ENCODE results near the gene PTPRH. TPM values are rescaled to one million over a fixed set of nuclear protein-coding genes. Genes with fewer than 3 reads are reported as not detected.

Gene PTPRH
- total RNA-seq, 4 donors from 2014 or later, result 1.4 to 9.8 (median 5.5) TPM

DNA sequence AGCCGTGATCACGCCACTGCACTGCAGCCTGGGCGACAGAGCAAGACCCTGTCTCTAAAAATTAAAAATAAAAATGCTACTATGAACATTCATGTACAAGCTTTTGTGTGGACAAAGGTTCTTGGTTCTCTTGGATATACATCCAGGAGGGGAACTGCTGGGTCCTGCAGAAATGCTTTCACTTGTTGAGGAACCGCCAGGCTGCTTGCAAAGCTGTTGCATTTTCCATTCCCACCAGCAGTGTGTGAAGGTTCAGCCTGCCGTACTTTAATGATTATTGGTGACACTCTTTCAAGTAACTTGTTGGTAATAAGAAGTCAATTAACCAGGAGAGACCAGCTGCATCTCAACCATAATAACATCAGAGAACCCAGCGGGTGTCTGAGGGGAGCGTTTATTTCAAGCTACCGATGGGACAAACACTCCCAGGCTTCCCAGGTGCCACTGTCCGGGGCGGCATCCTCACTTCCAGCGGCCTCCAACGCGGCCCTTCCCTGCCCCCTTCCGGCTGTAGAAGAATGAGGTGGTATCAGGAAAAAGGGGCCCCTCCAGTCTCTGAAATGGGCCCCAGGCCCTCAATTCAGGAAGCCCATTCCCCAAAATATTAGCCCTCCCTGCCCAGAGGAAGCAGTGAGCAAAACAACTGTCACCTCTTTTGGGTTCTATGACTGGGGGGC lies 76.7 kb downstream of the PTPRH start:
- TF ChIP-seq, protein P1, sequence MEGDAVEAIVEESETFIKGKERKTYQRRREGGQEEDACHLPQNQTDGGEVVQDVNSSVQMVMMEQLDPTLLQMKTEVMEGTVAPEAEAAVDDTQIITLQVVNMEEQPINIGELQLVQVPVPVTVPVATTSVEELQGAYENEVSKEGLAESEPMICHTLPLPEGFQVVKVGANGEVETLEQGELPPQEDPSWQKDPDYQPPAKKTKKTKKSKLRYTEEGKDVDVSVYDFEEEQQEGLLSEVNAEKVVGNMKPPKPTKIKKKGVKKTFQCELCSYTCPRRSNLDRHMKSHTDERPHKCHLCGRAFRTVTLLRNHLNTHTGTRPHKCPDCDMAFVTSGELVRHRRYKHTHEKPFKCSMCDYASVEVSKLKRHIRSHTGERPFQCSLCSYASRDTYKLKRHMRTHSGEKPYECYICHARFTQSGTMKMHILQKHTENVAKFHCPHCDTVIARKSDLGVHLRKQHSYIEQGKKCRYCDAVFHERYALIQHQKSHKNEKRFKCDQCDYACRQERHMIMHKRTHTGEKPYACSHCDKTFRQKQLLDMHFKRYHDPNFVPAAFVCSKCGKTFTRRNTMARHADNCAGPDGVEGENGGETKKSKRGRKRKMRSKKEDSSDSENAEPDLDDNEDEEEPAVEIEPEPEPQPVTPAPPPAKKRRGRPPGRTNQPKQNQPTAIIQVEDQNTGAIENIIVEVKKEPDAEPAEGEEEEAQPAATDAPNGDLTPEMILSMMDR (IDR thresholded peaks at IDR 0.05), result no peak
- ATAC-seq (ENCODE audit: low FRiP score) (no peak), DNase-seq (ENCODE audit: low spot score) (no peak)

DNA sequence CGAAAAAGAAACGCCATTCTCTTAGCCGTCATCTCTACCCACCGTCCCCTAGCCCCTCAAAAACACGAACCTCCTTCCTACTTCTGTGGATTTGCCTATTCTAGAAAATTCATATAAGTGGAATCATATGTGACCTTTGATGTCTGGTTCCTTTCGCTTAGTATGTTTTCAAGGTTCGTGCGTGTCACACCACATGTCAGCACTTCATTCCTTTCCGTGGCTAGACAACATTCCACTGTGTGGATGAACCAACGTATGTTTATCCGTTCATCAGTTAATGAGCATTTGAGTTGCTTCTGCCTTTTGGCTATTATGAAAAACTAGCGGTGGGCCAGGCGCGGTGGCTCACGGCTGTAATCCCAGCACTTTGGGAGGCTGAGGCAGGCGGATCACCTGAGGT lies 77.9 kb downstream of the PTPRH start:
- TF ChIP-seq, protein P1 (IDR thresholded peaks at IDR 0.05), result no peak
- DNase-seq (ENCODE audit: low spot score) (no peak), ATAC-seq (ENCODE audit: low FRiP score) (no peak)

Small RNA genes within 50 kb of the gene (small RNA-seq; reads per million reads assigned to genes)
- gene MIR6802 (not detected), gene MIR6803 (not detected), gene MIR6804 (not detected), gene RF01210 (not detected)

Other genes with a start within 250 kb of the PTPRH start
- 1 to 10 TPM in 2 of 4 donors, not detected in 2; 2.4 TPM for gene NLRP2, start 243.1 kb downstream of the PTPRH start, total RNA-seq
- under 1 TPM in 1 of 4 donors, not detected in 3; 0.56 TPM for gene GP6, start 171.2 kb downstream of the PTPRH start, total RNA-seq
- gene RDH13, start 146.4 kb downstream of the PTPRH start, total RNA-seq, result 10 to 100 TPM in 2 of 4 donors, 1 to 10 TPM in 2; 8.2 to 14.1 (median 10.8) TPM
- 10 to 100 TPM in 2 of 4 donors, 1 to 10 TPM in 1, under 1 TPM in 1; 0.95 to 41.7 (median 15.5) TPM for gene EPS8L1, start 133.6 kb downstream of the PTPRH start, total RNA-seq
- 100 to 1,000 TPM in 2 of 4 donors, 10 to 100 TPM in 2; 59.9 to 127 (median 107) TPM for gene PPP1R12C, start 91.9 kb downstream of the PTPRH start, total RNA-seq
- gene TNNT1, start 60.3 kb downstream of the PTPRH start, total RNA-seq, result 1 to 10 TPM in 3 of 4 donors, not detected in 1; 1.9 to 7.2 (median 4.3) TPM
- gene TNNI3, start 51.8 kb downstream of the PTPRH start, total RNA-seq, result not detected
- gene DNAAF3, start 42.9 kb downstream of the PTPRH start, total RNA-seq, result under 1 TPM in 2 of 4 donors, not detected in 2; 0.65 to 0.69 TPM
- gene SYT5, start 29.2 kb downstream of the PTPRH start, total RNA-seq, result under 1 TPM in 1 of 4 donors, not detected in 3; 0.28 TPM
- 1 to 10 TPM in 3 of 4 donors, under 1 TPM in 1; 0.65 to 3.5 (median 2.5) TPM for gene TMEM86B, start 19.3 kb upstream of the PTPRH start, total RNA-seq
- gene PPP6R1, start 49.5 kb upstream of the PTPRH start, total RNA-seq, result 10 to 100 TPM; 27.8 to 43.6 (median 35.5) TPM
- gene HSPBP1, start 70.6 kb upstream of the PTPRH start, total RNA-seq, result 10 to 100 TPM; 19.5 to 25.9 (median 21.2) TPM
- 1 to 10 TPM in 1 of 4 donors, under 1 TPM in 1, not detected in 2; 0.19 to 2.1 TPM for gene BRSK1, start 74.5 kb upstream of the PTPRH start, total RNA-seq
- gene TMEM150B, start 115.8 kb upstream of the PTPRH start, total RNA-seq, result 10 to 100 TPM in 2 of 4 donors, 1 to 10 TPM in 2; 5.6 to 26.7 (median 16.6) TPM
- gene KMT5C, start 130.4 kb upstream of the PTPRH start, total RNA-seq, result 10 to 100 TPM in 1 of 4 donors, 1 to 10 TPM in 3; 5.3 to 22.9 (median 6.8) TPM
- gene COX6B2, start 145.2 kb upstream of the PTPRH start, total RNA-seq, result under 1 TPM in 1 of 4 donors, not detected in 3; 0.56 TPM
- under 1 TPM in 1 of 4 donors, not detected in 3; 0.09 TPM for gene GARIN5B, start 153.8 kb upstream of the PTPRH start, total RNA-seq
- gene IL11, start 161.0 kb upstream of the PTPRH start, total RNA-seq, result 1 to 10 TPM in 1 of 4 donors, under 1 TPM in 1, not detected in 2; 0.28 to 1.2 TPM
- not detected for gene TMEM190, start 167.3 kb upstream of the PTPRH start, total RNA-seq
- 1 to 10 TPM in 3 of 4 donors, not detected in 1; 1.5 to 1.7 (median 1.6) TPM for gene TMEM238, start 174.8 kb upstream of the PTPRH start, total RNA-seq
- gene RPL28, start 176.4 kb upstream of the PTPRH start, total RNA-seq, result 100 to 1,000 TPM; 490 to 747 (median 555) TPM
- 10 to 100 TPM in 2 of 4 donors, 1 to 10 TPM in 2; 7.4 to 25.6 (median 13.0) TPM for gene UBE2S, start 198.3 kb upstream of the PTPRH start, total RNA-seq
- not detected for gene SHISA7, start 233.8 kb upstream of the PTPRH start, total RNA-seq